ENCODE measurements around the gene BRMS1. TPM values are rescaled to one million over a fixed set of nuclear protein-coding genes. Genes with fewer than 3 reads are reported as not detected.
A peak's percentile ranks its signal among the peaks of the same experiment; 100 is the strongest.

BRMS1 gene
- total and polyA plus RNA-seq, 10 of the 15 experiments (the other 5 are each of a cell fraction or from before 2014, with no cell fraction given) = 2.1 to 85.3 (median 48.5) TPM

GRCh38 chr11:66334605-66335442, 10.1 kb downstream of the BRMS1 start:
- CTCF ChIA-PET = interaction anchor here (0.7 to 2.6 kb wide), 7 partner anchors 11 to 112 kb away, joined by 3 to 50 read pairs (median 4); no protein-coding TSS in a partner anchor
- H3K27me3 ChIP-seq (replicated peaks in 1 of 2; ENCODE audit: control insufficient read depth in 2 of 2, insufficient read depth in 2 of 2, low read length in 1 of 2) = no peaks in the 10 kb centered on the region
- DNase-seq (ENCODE audit: low read depth, low spot score) = no peak
- intact Hi-C loops (cut with micrococcal nuclease; ENCODE audit: unreplicated experiment) (no loop called here), in situ Hi-C loops (cut with MboI) (no loop called here)
- no peak overlapping the region for H3K27ac ChIP-seq (ENCODE audit: control insufficient read depth, insufficient read depth)
- H3K36me3 ChIP-seq (ENCODE audit: control insufficient read depth in 2 of 2, insufficient read depth in 2 of 2, low read length in 1 of 2) = peaks cover 0 to 6% of the 10 kb centered on the region in 2 experiments; a peak in 3 of 4 replicates
- H3K4me2 ChIP-seq (ENCODE audit: control insufficient read depth, insufficient read depth) = no peak overlapping the region
- 61% methylated on average over 38 of the region's 42 CpGs for WGBS (ENCODE audit: insufficient coverage, insufficient replicate concordance, low lambda C conversion rate, missing lambda C conversion rate)
- no TSS peak for BruUV-seq (replicated peaks)
- ATAC-seq = peak; percentile 3; the same call in 2 of the 3 replicates
- no peak overlapping the region for H3K9ac ChIP-seq (ENCODE audit: control insufficient read depth, insufficient read depth, low read length)
- no peak overlapping the region for H3K4me3 ChIP-seq
- SMC1A ChIA-PET (ENCODE audit: uncharacterized antibody, unreplicated experiment) = interaction anchor here (0.8 to 2.2 kb wide), 4 partner anchors 9 to 52 kb away, joined by 3 to 16 read pairs (median 6); no protein-coding TSS in a partner anchor
- no peaks in the 10 kb centered on the region for H3K79me2 ChIP-seq (ENCODE audit: control insufficient read depth, insufficient read depth, low read length)
- H4K20me1 ChIP-seq (ENCODE audit: control insufficient read depth, insufficient read depth) = no peaks in the 10 kb centered on the region
- H3K9me3 ChIP-seq (replicated peaks; ENCODE audit: control insufficient read depth, insufficient read depth, low read length) = no peaks in the 10 kb centered on the region
- peaks cover 21% of the 10 kb centered on the region for H3K4me1 ChIP-seq (ENCODE audit: control insufficient read depth, insufficient read depth, low read length)
- POLR2A ChIA-PET = interaction anchor here (1.2 to 2.3 kb wide), 3 partner anchors 11 to 46 kb away, joined by 5 to 16 read pairs (median 15); partner anchors contain the start of genes BRMS1 and YIF1A
- H2AFZ ChIP-seq (ENCODE audit: control insufficient read depth, low read depth, low read length) = no peak overlapping the region
- TF ChIP-seq PBX3 (IDR thresholded peaks at IDR 0.05; ENCODE audit: insufficient replicate concordance, low read depth, low read length) (no peak), MEF2B (IDR thresholded peaks at IDR 0.05; ENCODE audit: partially characterized antibody, poor library complexity, severe bottlenecking) (peak; percentile 14), SMARCA5 (IDR thresholded peaks at IDR 0.05) (peak; percentile 50; the same call in 1 of the 2 replicates), TAF1 (IDR thresholded peaks at IDR 0.05; ENCODE audit: borderline replicate concordance, low read depth, low read length) (no peak)
- no peak for FAIRE-seq
- RAD21 ChIA-PET (ENCODE audit: unreplicated experiment) = interaction anchor here (0.8 to 3.6 kb wide), 7 partner anchors 10 to 76 kb away, joined by 3 to 49 read pairs (median 4); partner anchors contain the start of genes B4GAT1 and YIF1A

Data from GM12878 (cell line).